SU-DHL-6 (cell line): Measurements from ENCODE around the gene ADARB2.

Experiments used
- CTCF ChIP-seq: fragments of 200-600 bp; sonication (generic); IDR thresholded peaks from one replicate; pipeline ENCODE4 v1.5.1; 2017; ENCODE audit warnings: antibody characterized with exemption, mild to moderate bottlenecking, low read length, moderate library complexity; ENCODE audit not compliant: insufficient read depth, poor library complexity, severe bottlenecking
- EZH2phosphoT487 ChIP-seq: fragments of 200-600 bp; sonication (generic), shearing (Covaris generic); conservative IDR thresholded peaks from 2 replicates; pipeline ENCODE4 v1.6.1; 2018; ENCODE audit warnings: mild to moderate bottlenecking, antibody characterized with exemption, low read length, moderate library complexity, mixed read lengths

- TF ChIP-seq CTCF (no peak), EZH2phosphoT487 (no peak)
Observed at GRCh38 chr10:1589257-1589656, 148.1 kb downstream of the ADARB2 start.
